Activated effector memory CD4-positive, alpha-beta T cell treated with Interleukin-2 at 50 U/mL for 16 hours (primary cell): Measurements from ENCODE around the gene TLK2.
"Not testable (repeated sequence)": the region's sequence is repeated elsewhere in the genome, so short reads cannot be mapped to it uniquely, and the experiment has no call there.

ENCODE experiments used
- DNase-seq: peaks from one replicate; pipeline ENCODE4 v3.0.0-alpha.2; 2020

The TLK2 gene

DNA sequence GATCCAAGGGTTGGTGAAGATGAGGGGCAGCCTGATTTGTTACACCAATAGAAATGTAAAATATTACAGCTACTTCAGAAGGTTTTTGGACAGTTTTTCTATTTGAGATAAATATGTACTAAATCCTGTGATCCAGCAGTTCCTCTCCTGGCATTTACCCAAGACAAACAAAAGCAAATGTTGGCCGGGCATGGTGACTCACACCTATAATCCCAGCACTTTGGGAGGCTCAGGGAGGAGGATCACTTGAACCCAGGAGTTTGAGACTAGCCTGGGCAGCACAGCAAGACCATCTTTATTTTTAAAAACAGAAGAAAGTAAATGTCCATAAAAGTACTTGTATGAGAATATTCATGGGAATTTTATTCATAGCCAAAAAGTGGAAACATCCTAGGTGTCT is 84.0 kb downstream of the TLK2 start:
- no peak for DNase-seq

DNA sequence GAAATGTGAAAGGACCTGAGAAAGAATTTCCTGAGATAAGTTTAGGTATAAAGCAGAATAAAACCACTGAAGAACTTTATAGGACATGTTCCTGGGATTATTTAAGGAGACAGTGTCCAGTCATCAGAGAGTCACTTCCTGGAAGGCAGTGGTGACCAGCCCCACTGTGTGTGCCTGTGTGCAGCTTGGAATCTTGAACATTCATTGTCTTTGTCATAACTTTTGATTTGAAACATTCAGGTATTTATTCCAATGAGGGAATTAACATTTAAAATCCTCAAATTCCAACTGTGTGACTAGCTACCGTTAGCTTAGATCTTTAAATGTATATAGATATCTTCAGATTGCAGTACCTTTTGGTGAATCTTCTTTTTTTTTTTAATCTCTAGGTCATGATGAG is 87.2 kb downstream of the TLK2 start:
- DNase-seq, result no peak

DNA sequence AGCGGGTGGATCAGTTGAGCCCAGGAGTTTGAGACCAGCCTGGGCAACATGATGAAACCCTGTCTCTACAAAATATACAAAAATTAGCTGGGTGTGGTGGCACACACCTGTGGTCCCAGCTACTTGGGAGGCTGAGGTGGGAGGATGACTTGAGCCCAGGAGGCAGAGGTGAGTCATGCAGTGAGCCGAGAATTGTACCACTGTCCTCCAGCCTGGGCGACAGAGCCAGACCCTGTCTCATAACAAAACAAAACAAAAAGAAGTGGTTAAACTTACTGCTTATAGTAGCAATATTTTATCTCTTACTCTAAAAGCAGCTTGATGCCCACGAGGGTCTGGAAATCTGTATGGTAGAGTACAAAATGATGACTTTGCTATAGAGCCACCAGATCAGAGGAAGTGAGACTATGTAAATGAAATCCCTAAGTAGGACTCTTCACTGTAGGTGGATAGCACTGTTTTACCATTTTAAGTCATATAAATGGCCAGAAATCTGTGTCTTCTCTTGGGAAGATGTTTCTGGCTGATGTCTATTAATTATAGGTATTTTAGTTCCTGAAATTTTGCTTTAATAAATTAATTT is 88.5 kb downstream of the TLK2 start:
- no peak for DNase-seq

DNA sequence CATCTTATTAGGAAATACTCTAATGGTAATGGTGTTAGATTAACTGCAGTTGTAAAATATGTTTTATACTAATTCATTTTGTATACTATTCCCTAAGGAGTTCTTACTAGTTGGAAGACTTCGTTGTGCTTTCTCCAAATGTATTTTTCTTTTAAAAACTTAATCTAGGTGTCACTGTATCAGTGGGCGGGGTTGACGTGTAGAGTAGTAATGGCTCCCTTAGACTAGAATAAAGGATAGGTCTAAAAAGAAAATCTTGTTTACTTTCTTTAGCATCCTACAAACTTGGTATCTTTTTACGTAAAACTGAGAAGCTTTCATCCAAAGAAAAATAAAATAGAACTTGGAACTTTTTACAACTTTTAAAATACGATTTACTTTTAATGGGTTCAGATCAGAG is 93.9 kb downstream of the TLK2 start:
- DNase-seq, result no peak

DNA sequence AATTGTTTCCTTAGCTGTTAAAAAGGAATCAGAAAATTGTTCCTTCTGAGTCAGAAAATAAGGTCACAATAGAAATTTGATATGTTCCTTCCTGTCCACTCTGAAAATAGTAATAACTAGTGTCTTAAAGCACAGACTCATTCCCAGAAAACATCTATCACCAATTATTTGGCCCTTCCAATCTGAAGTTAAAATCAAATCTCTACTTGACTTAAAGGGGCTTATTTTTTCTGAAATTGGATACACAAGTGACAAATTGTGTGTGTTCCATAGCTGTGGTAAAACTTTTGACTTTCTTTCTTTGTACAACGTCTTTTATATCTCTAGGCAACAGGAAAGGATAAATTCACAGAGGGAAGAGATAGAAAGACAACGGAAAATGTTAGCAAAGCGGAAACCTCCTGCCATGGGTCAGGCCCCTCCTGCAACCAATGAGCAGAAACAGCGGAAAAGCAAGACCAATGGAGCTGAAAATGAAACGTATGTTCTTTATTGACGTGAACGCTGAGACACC is 94.3 kb downstream of the TLK2 start:
- DNase-seq, result no peak

DNA sequence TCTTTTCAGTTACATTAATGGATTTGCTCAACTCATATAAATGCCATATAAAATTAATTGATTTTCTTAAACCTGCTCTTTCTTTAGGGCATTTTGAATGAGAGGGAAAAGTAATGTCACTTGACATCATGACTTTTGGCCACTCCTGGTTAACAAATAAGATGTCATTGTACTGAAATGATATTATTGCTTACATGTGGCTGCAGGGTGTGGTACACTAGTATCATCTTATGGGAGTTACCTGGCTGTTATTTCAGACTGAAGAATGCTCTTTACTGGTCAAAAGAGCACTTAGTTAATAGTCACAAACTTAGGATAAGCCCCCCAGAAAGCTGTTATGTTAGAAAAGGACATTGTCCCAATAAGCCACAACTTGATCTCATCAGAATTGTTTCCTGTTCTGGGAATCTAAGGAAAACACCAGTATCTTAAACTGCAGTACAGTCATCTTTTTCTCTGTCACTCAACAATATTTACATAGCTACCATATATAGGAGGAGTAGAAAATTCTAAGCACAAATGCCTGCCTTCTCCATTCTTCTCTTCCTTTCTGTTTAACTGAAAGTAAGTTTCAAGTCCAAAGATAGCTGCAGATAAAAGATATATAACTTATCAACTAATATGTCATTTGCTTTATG is 95.0 kb downstream of the TLK2 start:
- no peak for DNase-seq

DNA sequence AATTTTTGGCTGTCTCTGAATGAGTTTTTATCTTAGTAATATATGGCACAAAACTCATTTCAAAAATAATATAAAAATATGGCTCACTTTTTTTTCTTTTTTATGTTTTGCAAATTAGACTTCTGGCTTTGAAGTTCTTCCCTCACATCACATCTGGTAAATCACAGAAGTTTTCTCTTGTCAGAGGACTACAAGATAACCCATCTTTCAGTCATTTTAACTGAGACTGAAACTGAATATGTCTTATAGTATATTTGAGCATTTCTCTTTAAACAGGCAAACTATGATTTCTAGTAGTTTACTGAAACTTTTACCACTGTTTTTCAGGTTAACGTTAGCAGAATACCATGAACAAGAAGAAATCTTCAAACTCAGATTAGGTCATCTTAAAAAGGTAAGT is 97.8 kb downstream of the TLK2 start:
- DNase-seq, result no peak

DNA sequence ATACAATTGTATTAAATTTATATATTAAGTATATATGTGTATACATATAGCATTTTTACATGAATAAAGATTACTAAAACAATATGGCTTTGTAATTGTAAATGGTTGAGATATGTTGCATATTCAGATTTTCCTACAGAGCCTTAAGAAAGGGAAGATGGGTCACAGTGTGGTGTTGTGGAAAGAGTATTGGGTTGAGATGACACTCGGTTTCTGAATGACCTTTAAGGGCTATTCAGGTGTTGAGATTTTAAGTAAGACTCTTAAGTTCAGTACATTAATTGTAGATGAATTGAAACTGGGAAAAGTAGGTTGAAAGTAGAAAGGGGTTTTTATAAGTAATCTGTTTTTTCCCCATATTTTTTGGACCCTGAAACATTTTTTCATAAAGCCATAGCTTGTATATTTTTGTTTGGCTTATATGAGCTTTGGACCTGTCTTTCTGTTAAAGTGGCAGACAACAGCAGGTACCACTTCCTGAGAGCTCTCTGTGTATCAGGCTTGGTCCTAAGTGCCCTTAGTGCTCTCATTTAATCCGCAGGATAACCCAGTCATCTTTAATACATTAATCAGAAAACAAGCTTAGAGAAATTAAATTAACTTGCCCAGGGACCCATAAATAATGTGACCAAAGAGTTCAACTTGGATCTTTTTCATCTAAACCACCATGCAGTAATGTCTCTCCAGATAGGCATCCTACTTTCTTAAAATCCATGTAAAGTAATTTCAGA is 100.3 kb downstream of the TLK2 start:
- DNase-seq, result no peak

DNA sequence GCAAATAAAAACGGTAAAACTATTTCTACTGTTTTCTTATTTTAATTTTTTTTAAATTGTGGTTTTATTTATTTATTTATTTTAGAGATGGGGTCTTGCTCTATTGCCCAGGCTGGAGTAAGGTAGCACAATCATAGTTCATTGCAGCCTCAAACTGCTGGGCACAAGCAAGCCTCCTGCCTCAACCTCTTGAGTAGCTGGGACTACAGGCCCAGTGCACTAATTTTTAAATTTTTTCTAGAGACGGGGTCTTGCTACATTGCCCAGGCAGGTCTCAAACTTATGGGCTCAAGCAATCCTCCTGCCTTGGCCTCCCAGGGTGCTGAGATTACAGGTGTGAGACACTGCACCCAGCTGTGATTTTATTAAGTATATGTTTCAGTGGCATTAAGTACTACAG is 102.3 kb downstream of the TLK2 start:
- no peak for DNase-seq

DNA sequence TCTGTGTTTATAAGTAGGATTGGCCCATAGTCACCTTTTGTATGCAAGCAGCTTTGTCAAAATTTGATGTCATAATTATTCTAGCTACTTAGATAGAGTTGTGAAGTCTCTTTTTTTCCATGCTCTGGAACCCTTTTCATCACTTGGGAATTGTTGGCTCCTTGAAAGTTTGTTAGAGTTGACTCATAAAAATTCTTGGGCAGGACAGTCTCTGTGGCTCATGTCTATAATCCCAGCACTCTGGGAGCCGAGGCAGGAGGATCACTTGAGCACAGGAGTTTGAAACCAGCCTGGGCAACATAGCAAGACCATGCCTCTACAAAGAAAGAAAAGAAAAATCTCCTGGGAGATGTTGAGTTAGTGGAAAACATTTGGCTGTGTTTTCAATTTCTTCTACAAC is 103.1 kb downstream of the TLK2 start:
- DNase-seq, result no peak

DNA sequence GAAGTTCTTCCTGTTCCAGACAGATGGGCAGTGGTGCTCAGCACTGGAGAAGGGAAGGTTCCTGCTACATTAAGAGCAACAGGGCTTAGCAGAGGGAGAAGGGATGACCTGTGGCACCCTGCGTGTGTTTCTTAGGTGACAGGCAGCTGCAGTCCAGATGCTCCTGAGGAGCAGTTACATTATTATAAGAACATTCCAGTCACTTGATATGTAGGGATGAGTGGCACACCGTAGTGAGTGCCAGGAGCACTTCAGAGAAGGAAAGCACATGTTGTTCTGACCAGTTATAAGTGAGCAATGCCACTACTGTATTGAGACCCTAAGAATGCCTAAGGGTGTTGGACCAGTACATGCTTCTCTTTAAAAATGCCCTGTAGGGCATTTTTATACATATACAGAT is 108.9 kb downstream of the TLK2 start:
- DNase-seq, result no peak

DNA sequence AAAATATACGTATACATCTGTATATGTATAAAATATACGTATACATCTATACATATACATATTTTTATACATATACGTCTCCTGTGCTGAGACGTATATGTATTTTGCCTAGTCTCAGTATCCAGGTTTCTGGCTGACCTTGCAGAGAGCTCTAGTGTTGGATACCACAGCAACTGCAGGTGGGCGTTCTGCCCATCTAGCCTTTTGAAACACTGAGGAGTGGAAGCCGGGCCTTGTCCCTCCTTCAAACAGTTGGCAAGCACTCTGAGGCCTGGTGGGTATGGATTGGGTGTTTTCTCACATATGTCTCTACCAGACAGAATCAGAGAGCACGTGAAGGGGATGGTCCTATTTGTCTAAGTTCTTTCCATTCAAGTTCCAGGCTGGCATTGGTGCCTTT is 109.5 kb downstream of the TLK2 start:
- DNase-seq, result no peak

DNA sequence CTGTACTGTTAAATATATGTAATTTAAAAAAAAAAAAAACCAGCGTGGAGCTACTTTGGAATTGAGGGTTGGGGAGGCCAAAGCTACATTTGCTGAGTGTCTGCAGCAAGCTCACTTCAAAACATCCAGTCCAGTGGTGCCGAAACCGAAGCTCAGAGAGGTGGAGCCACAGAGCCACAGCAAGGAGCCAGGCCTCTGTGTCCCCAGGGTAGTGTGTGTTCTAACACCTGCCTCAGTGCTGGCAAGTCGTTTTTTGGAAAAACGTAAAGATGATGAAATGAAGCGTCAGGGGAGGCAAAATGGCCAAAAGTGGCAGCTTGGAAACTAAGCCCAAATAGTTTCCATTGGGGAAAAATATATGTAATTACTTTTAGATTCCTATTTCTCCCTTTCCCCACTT is 112.7 kb downstream of the TLK2 start:
- no peak for DNase-seq

DNA sequence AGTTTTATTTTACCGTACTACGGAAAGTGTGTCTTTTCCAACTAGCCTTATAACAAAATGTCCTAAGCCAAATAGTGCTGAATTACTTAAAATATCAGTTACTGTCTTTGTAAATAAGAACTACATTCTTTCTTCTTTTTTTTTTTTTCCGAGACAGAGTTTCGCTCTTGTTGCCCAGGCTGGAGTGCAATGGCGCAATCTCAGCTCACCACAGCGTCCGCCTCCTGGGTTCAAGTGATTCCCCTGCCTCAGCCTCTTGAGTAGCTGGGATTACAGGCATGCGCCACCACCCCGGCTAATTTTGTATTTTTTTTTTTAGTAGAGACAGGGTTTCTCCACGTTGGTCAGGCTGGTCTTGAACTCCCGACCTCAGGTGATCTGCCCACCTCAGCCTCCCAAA is 113.2 kb downstream of the TLK2 start:
- not testable (repeated sequence) for DNase-seq

DNA sequence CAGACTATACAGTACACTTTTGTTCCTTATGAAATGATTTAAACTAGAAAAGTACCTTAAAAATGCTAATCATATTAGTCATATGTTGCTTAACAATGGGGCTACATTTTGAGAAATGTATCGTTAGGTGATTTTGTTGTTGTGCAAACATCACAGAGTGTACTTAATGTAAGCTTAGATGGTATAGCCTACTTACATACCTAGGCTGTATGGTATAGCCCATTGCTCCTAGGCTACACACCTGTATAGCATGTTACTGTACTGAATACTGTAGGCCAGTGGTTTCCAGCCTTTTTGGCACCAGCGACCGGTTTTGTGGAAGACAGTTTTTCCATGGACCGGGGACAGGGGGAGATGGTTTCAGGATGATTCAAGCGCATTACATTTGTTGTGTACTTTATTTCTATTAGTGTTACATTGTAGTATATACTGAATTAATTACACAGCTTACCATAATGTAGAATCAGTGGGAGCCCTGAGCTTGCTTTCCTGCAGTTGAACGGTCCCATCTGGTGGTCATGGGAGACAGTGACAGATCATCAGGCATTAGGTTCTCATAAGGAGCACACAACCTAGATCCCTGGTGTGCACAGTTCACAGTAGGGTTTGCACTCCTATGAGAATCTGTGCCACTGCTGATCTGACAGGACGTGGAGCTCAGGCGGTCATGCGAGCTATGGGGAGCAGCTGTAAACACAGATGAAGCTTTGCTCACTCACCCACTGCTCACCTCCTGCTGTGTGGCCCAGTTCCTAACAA is 113.9 kb downstream of the TLK2 start:
- no peak for DNase-seq

DNA sequence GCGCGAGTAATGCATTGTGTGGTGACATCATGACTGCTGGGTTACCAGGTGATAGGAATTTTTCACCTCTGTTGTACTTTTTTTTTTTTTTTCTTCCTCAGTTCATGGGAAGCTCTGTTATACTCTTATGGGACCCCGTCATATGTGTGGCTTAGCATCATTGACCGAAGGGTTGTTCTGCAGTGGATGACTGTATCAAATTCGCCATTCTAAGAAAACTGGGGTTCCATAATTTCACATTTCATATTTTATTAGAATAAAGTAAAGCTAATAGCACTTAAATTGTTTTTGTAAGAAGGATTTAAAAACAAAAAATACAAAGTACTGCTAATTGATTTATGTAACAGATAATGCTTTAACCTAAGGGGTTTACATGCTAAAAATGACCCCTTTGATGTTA is 116.9 kb downstream of the TLK2 start:
- DNase-seq, result no peak

DNA sequence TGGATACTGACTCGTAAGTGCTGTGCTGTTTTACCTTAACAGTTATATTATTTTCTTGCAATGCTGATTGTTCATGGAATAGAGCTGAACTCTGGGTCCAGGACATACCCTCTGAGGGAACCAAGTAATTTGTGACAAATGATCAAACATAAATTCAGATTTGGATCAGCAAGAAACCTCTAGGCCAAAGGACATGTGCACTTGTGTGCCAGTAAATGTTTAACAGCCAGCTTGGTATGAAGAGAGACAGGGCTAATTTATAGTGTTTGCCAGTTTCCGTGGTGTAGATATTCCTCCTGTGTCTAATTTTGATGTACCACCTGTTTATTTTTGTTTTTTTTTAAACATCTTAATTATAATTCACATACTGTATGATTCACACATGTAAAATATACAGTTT is 118.0 kb downstream of the TLK2 start:
- DNase-seq, result no peak

DNA sequence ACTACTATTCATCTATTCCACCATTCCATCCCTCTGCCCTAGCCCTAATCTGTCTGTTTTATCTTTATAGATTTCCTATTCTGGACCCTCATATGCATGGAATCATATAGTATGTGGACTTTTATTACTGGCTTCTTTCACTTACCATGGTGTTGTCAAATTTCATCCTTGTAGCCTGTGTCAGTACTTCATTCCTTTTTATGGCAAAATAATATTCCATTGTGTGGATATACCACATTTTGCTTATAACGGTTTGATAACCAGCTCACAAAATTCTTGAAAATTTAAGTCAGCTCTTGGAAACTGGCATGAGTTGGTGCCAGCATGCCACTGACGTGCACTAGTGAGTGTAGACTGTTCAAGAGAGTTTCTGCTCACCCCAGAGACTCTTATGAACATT is 118.5 kb downstream of the TLK2 start:
- DNase-seq, result no peak

DNA sequence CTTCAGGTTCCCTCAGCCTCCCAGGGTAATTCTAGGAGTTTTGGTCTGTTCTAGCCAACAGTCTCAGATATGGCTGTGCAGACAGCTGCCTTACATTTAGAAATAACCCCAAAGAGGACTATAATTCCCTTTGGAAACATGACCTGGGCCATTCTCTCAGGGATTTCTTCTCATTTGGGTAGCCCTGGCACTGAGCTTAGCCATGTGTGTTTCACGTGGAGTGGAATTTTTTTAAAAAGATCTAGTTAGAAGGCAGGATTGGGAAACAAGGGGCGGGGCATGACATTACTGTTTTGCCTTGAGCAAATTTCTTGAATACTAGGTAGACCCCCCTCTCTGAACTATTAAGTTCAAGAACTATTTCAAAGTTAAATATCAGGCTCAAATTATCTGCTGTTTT is 119.3 kb downstream of the TLK2 start:
- DNase-seq, result no peak

DNA sequence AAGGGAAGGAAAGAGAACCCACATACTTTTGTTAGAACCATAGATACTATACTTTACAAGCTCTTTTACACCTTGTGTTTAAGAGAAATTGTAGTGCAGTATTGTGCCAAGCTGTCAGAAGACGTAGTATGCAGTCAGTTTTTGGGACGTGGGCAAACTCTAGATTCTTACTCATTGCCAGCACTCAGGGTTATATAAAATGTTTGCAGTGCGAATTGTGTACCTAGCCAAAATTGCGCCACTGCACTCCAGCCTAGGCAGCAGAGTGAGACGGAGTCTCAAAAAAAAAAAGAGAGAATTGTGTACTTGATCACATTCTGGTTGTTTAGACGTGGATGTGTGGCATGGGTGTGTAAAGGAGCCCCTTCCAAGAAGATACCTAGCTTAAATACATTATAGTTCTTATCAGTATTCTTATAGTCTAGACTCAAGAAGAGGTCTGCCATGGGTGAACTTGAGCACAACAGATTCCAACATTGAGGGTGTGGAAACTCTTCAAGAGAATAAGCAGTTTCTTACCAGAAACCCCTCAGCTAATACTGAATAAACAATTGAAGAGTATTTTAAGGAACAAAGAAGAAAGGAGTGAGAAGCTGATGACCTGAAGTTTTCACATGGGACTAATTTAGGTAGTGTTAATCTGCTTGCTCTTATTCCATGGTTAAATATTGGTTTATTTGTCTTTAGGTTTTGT is 121.5 kb downstream of the TLK2 start:
- DNase-seq, result no peak

DNA sequence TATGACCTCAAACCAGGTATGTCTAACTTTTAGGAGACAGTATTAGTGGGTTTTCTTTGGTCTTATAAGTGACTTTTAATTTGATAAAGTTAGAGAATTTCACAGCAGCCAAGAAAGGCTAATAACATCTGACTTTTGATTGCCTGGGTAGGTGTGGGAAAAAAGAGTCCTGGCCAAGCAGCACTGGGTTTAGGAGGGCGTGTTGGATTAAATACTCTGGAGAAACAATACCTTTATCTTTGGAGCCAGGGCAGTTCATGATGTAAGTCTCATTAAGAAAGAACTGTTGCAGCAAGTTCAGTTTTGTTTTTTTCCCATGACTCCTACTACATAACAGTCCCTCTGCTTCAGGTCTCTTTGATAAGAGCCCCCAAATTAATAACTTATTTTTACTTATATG is 122.2 kb downstream of the TLK2 start:
- no peak for DNase-seq

DNA sequence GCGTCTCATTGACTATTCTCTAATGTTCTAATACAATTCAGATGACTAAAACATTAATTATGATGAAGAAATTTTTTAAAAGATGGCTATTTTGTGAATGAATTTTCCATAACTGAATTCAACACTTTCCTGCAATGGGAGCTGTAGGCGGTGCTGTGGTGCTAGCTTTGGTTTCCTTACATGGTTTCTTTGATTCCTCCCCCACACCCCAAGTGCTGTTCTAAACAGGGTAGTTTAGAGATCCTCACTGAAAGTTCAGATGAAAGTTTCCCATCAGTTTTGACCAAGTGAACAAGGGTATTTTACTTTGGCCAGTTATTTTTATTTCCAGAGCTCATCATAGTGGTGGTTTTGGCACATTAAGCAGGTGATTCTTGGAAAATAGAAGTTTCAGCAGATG is 122.8 kb downstream of the TLK2 start:
- DNase-seq, result no peak

DNA sequence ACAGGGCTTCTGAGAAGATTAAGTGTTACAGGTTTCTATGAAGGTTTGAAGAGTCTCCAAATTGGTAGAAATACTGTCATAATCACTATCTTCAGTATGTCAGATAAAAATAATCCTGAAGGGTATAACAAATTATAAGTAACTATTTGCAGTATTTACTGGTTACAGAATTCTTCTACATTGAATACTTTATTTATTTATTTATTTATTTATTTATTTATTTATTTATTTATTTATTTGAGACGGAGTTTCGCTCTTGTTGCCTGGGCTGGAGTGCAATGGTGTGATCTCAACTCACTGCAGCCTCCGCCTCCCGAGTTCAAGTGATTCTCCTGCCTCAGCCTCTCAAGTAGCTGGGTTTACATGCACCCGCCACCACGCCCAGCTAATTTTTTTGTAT is 125.2 kb downstream of the TLK2 start:
- not testable (repeated sequence) for DNase-seq
